EH (cell line): ENCODE results near the gene COL11A2.
"Not testable (repeated sequence)": the region's sequence is repeated elsewhere in the genome, so short reads cannot be mapped to it uniquely, and the experiment has no call there.

Experiments used
- DNase-seq: peaks from one replicate; pipeline ENCODE4 v3.0.0-alpha.2; 2015; ENCODE audit warnings: low read depth

The COL11A2 gene

GRCh38 chr6:33192105-33192646, at the start of gene COL11A2:
TSS of gene COL11A2 (minus strand) at chr6:33192467. CDS start at chr6:33192240, 227 bp downstream.
- DNase-seq: no peak

GRCh38 chr6:33241968-33242367, 49.7 kb upstream of the COL11A2 start:
- DNase-seq: no peak

GRCh38 chr6:33237741-33238140, 45.5 kb upstream of the COL11A2 start:
- DNase-seq: no peak

- DNase-seq: no peak
Observed at GRCh38 chr6:33236852-33237251, 44.6 kb upstream of the COL11A2 start.

- DNase-seq: no peak
Observed at GRCh38 chr6:33236328-33236727, 44.1 kb upstream of the COL11A2 start.

GRCh38 chr6:33235221-33235634, 43.0 kb upstream of the COL11A2 start:
- DNase-seq: no peak

GRCh38 chr6:33226503-33227120, 34.3 kb upstream of the COL11A2 start:
- not testable (repeated sequence) for DNase-seq

GRCh38 chr6:33217681-33218080, 25.4 kb upstream of the COL11A2 start:
- no peak for DNase-seq

GRCh38 chr6:33217246-33217645, 25.0 kb upstream of the COL11A2 start:
- no peak for DNase-seq

- no peak for DNase-seq
Observed at GRCh38 chr6:33216117-33216649, 23.9 kb upstream of the COL11A2 start.

- no peak for DNase-seq
Observed at GRCh38 chr6:33215271-33216116, 23.2 kb upstream of the COL11A2 start.

GRCh38 chr6:33213989-33214335, 21.7 kb upstream of the COL11A2 start:
- DNase-seq: no peak

GRCh38 chr6:33213166-33213988, 21.1 kb upstream of the COL11A2 start:
- peak; percentile 37 for DNase-seq

- peak; percentile 48 for DNase-seq
Observed at GRCh38 chr6:33212857-33213165, 20.5 kb upstream of the COL11A2 start.

GRCh38 chr6:33211666-33212422, 19.6 kb upstream of the COL11A2 start:
- DNase-seq: no peak

GRCh38 chr6:33211136-33211535, 18.9 kb upstream of the COL11A2 start:
- no peak for DNase-seq

- DNase-seq: no peak
Observed at GRCh38 chr6:33209856-33210255, 17.6 kb upstream of the COL11A2 start.

GRCh38 chr6:33208091-33208967, 16.1 kb upstream of the COL11A2 start, which contains the start of gene RING1:
TSS of gene RING1 (plus strand) at chr6:33208500. CDS start at chr6:33208823, 323 bp downstream.
- DNase-seq: peak; percentile 80

- DNase-seq: peak; percentile 62
Observed at GRCh38 chr6:33207552-33208090, 15.4 kb upstream of the COL11A2 start.
